IPS-NIHi7 (cell line): Measurements from ENCODE around the gene UTP4.

Experiments
- DNase-seq: peaks from one replicate; pipeline ENCODE4 v3.0.0; 2012; ENCODE audit warnings: mixed read lengths; ENCODE audit errors: extremely low spot score

Gene UTP4

DNA sequence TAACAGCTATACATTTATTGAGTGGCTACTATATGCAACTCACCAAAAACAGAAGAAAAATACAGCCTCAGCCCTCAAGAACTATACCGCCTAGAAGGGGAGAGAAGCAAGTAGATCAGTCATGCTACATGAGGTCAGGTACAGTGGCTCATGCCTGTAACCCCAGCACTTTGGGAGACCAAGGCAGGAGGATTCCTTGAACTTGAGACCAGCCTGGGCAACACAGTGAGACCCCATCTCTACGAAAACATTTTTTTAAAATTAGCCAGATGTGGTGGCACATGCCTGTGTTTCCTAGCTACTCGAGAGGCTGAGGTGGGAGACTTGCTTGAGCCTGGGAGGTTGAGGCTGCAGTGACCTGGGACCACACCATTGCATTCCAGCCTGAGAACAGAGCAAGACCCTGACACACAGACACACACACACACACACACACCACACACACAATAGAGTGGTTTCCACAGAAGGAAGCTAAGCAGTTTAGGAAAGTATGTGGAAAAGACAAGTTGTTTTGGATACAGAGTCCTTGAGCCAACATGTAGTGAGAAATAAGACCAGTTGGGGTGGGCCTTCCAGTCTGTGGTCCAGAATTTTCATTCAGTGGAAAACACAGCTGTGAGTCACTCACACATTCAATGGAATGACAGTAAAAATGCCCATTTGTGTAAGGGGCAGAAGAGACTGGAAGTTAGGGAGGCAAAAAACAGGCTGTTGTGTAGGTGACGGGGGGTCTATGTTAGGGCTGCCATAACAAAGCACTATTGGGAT is 43.8 kb downstream of the UTP4 start:
- DNase-seq = no peak

- DNase-seq = no peak
Observed at GRCh38 chr16:69179328-69180010, 47.0 kb downstream of the UTP4 start.

GRCh38 chr16:69180011-69180338 is 47.5 kb downstream of the UTP4 start:
- DNase-seq = no peak

- no peak for DNase-seq
Observed at GRCh38 chr16:69182730-69183416, 50.4 kb downstream of the UTP4 start.

- peak; percentile 99 for DNase-seq
Observed at GRCh38 chr16:69186642-69187445, 54.4 kb downstream of the UTP4 start, which contains the start of gene SNTB2. Gene SNTB2 (plus strand): TSS chr16:69187164. CDS start chr16:69187167, 3 bp downstream.

- DNase-seq = peak; percentile 53
Observed at GRCh38 chr16:69187446-69188235, 55.2 kb downstream of the UTP4 start.

DNA sequence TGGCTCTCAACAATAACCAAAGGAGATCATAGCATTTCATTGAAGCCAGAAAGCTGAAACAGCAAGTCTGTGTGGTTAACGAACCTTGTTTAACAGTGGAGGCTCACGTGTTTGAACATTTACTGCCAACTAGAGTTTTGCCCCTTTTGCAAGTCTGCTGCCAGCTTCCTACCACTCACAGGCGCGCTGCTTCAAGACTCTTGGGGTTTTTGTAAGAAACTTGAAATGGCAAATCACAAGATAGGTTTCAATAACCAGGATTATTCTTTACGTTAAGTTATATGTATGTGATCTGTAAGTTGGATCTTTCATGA is 55.7 kb downstream of the UTP4 start:
- DNase-seq = no peak

GRCh38 chr16:69188716-69189115 is 56.3 kb downstream of the UTP4 start:
- peak; percentile 31 for DNase-seq

- no peak for DNase-seq
Observed at GRCh38 chr16:69190046-69190588, 57.7 kb downstream of the UTP4 start.

DNA sequence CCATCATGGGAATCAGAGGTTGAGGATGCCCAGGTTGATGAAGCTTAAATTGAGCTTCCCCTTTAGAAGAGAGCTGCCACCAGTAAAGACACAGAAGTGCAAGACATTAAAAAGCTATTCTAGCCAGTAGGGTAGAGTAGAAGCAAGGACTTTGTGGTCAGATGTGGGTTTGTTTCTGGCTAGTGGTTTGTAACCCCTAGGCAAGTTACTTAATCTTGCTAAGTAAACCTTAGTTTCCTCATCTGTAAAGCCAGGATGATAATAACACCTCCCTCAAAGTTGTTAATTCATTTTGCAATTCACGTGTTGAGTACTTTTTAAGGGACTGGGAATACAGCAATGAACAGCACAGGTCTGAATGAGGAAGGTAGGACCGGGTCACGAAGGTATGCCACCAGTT is 58.1 kb downstream of the UTP4 start:
- DNase-seq = no peak

- no peak for DNase-seq
Observed at GRCh38 chr16:69191136-69191535, 58.7 kb downstream of the UTP4 start.

GRCh38 chr16:69193855-69194254 is 61.4 kb downstream of the UTP4 start:
- no peak for DNase-seq

GRCh38 chr16:69194488-69194887 is 62.0 kb downstream of the UTP4 start:
- no peak for DNase-seq

GRCh38 chr16:69195369-69196029 is 63.0 kb downstream of the UTP4 start:
- no peak for DNase-seq

- DNase-seq = no peak
Observed at GRCh38 chr16:69197573-69197972, 65.1 kb downstream of the UTP4 start.

DNA sequence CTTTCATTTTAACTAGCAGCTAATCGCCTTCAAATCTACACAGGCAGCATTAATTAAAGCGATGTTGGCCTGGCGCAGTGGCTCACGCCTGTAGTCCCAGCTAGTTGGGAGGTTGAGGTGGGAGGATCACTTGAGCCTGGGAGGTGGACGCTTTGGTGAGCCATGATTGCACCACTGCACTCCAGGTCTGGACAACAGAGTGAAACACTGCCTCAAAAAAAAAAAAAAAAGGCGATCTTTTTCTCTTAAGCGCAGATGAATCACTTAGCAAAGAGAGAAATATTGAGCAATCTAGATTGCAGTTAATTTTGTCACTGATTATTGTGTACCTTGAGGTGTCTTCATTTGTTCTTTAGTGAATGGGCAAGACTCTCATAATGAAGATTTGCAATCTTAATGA is 66.9 kb downstream of the UTP4 start:
- no peak for DNase-seq

GRCh38 chr16:69201291-69201690 is 68.8 kb downstream of the UTP4 start:
- no peak for DNase-seq

- DNase-seq = no peak
Observed at GRCh38 chr16:69201787-69202186, 69.3 kb downstream of the UTP4 start.

- DNase-seq = no peak
Observed at GRCh38 chr16:69204172-69204571, 71.7 kb downstream of the UTP4 start.

- DNase-seq = no peak
Observed at GRCh38 chr16:69209735-69210134, 77.3 kb downstream of the UTP4 start.

GRCh38 chr16:69217433-69217832 is 85.0 kb downstream of the UTP4 start:
- DNase-seq = no peak
